HepG2 (cell line): ENCODE results near the gene TPX2. TPM values are rescaled to one million over a fixed set of nuclear protein-coding genes. Genes with fewer than 3 reads are reported as not detected.
A peak's percentile ranks its signal among the peaks of the same experiment; 100 is the strongest.

Experiments
- ATAC-seq: fragments of 200-7000 bp; cut with Tn5 transposase; 3 replicates; pipeline ENCODE4 v1.9.1; 2020; ENCODE audit warnings: mild to moderate bottlenecking, moderate library complexity
- BruUV-seq: library from RNA; stranded (reverse); fragments of 400-500 nt; replicated peaks from 2 replicates; lab custom pipeline; 2021; lab: Mats Ljungman, UMichigan
- CTCF ChIA-PET: fragments of 300-600 bp; formaldehyde crosslinking; extraction: SDS; loops from one replicate; lab custom pipeline; 2021; ENCODE audit warnings: low total read pairs, inconsistent platforms, low intra/inter-chr PET ratio; lab: Yijun Ruan, JAX
- POLR2A ChIA-PET: fragments of 350-600 bp; sonication (Branson Sonifier 250); formaldehyde crosslinking; loops from one replicate; lab custom pipeline; 2020; ENCODE audit warnings: antibody characterized with exemption, inconsistent platforms; lab: Yijun Ruan, JAX
- DNase-seq: peaks from one replicate; pipeline ENCODE4 v3.0.0-alpha.2; 2015; ENCODE audit warnings: low spot score
- FAIRE-seq: peaks from 3 replicates; lab custom pipeline; 2011; peaks lifted over from hg19 to GRCh38; lab: Jason Lieb, UNC
- H2AFZ ChIP-seq: one replicate; pipeline ENCODE4 v1.6.1; 2011; ENCODE audit warnings: low read length, inconsistent platforms
- H3K27ac ChIP-seq: fragments of 300-600 bp; 3 replicates; pipeline ENCODE4 v1.8.0; 2011; ENCODE audit warnings: mixed run types, mild to moderate bottlenecking, mixed read lengths, low read length, inconsistent platforms; ENCODE audit not compliant: insufficient read depth; ENCODE audit errors: extremely low read length
- H3K27me3 ChIP-seq, 2 experiments: fragments of 200-600 bp in 1 of 2; 2 replicates in 1 of 2; 3 replicates in 1 of 2; pipeline versions ENCODE4 v1.6.0 to v1.8.0; 2011; ENCODE audit warnings: low read length in 2 of 2, mild to moderate bottlenecking in 2 of 2, moderate library complexity in 2 of 2, inconsistent platforms in 1 of 2; ENCODE audit not compliant: insufficient read depth in 2 of 2, control insufficient read depth in 1 of 2
- H3K36me3 ChIP-seq, 2 experiments: fragments of 200-600 bp in 1 of 2; replicated peaks in 1 of 2; 2 replicates in 1 of 2; 3 replicates in 1 of 2; pipeline versions ENCODE4 v1.5.1 to v1.8.0; 2011; ENCODE audit warnings: low read length in 2 of 2, inconsistent platforms in 1 of 2; ENCODE audit not compliant: insufficient read depth in 2 of 2, control insufficient read depth in 1 of 2
- H3K4me1 ChIP-seq: 2 replicates; pipeline ENCODE4 v1.5.1; 2012; ENCODE audit warnings: low read length, inconsistent platforms; ENCODE audit not compliant: insufficient read depth
- H3K4me2 ChIP-seq: 2 replicates; pipeline ENCODE4 v1.6.0; 2011; ENCODE audit warnings: low read depth, low read length, inconsistent platforms
- H3K4me3 ChIP-seq, 3 experiments: fragments of 200-600 bp in 1 of 3; sonication (generic), shearing (Covaris generic) in 1 of 3; replicated peaks in 1 of 3; 2 replicates each; pipeline ENCODE4 v1.5.1; 2011 to 2016; ENCODE audit warnings: low read length in 3 of 3, inconsistent platforms in 2 of 3, low read depth in 2 of 3, mild to moderate bottlenecking in 2 of 3, control low read depth in 1 of 3, mixed read lengths in 1 of 3; ENCODE audit not compliant: insufficient read depth in 1 of 3
- H3K79me2 ChIP-seq: one replicate; pipeline ENCODE4 v1.6.1; 2011; ENCODE audit warnings: low read length, inconsistent platforms; ENCODE audit not compliant: insufficient read depth
- H3K9ac ChIP-seq: 2 replicates; pipeline ENCODE4 v1.6.0; 2011; ENCODE audit warnings: mild to moderate bottlenecking, low read depth, low read length, inconsistent platforms; ENCODE audit not compliant: insufficient read depth
- H3K9me3 ChIP-seq: 2 replicates; pipeline ENCODE4 v1.5.1; 2012; ENCODE audit warnings: mild to moderate bottlenecking, low read length
- H4K20me1 ChIP-seq: 2 replicates; pipeline ENCODE4 v1.6.0; 2011; ENCODE audit warnings: inconsistent platforms, mild to moderate bottlenecking, low read length, moderate library complexity; ENCODE audit not compliant: insufficient read depth
- EHMT2 ChIP-seq: fragments of 200-600 bp; sonication (generic); IDR thresholded peaks from 2 replicates; pipeline ENCODE4 v1.7.0; 2017; ENCODE audit warnings: antibody characterized with exemption, low read depth, low read length, borderline replicate concordance
- MAFF ChIP-seq: IDR thresholded peaks from 2 replicates; pipeline ENCODE4 v1.6.1; 2011; ENCODE audit warnings: low read depth, low read length, improper control_type of control experiment
- PAWR ChIP-seq: sonication (generic); formaldehyde crosslinking; IDR thresholded peaks from 2 replicates; pipeline ENCODE4 v1.4.0; 2020; ENCODE audit warnings: missing genetic modification reagents, mild to moderate bottlenecking, borderline replicate concordance
- ZFP36 ChIP-seq: fragments of 150-350 bp; IDR thresholded peaks from 2 replicates; pipeline ENCODE4 v1.6.1; 2018; ENCODE audit warnings: borderline replicate concordance, low read length, low read depth; ENCODE audit not compliant: partially characterized antibody
- ZNF296 ChIP-seq: sonication (generic); formaldehyde crosslinking; conservative IDR thresholded peaks from 2 replicates; pipeline ENCODE4 v1.5.0; 2020; ENCODE audit warnings: mild to moderate bottlenecking, missing genetic modification reagents
- ZNF350 ChIP-seq: sonication (generic); formaldehyde crosslinking; IDR thresholded peaks from 2 replicates; pipeline ENCODE4 v1.4.0; 2020; ENCODE audit warnings: mild to moderate bottlenecking, low read depth, missing genetic modification reagents, borderline replicate concordance
- ZNF441 ChIP-seq: sonication (generic); formaldehyde crosslinking; IDR thresholded peaks from 2 replicates; pipeline ENCODE4 v1.7.0; 2021; ENCODE audit warnings: missing genetic modification reagents, borderline replicate concordance
- ZNF512B ChIP-seq: sonication (generic); formaldehyde crosslinking; IDR thresholded peaks from 2 replicates; pipeline ENCODE4 v1.5.1; 2020; ENCODE audit warnings: missing genetic modification reagents, mild to moderate bottlenecking, borderline replicate concordance
- ZNF768 ChIP-seq: sonication (generic); formaldehyde crosslinking; IDR thresholded peaks from 2 replicates; pipeline ENCODE4 v1.4.0; 2020; ENCODE audit warnings: missing genetic modification reagents
- ZNF781 ChIP-seq: sonication (generic); formaldehyde crosslinking; IDR thresholded peaks from 2 replicates; pipeline ENCODE4 v1.5.1; 2020; ENCODE audit warnings: borderline replicate concordance, mild to moderate bottlenecking, missing genetic modification reagents; ENCODE audit errors: not compliant biosample characterization
- ZNF790 ChIP-seq: sonication (generic); formaldehyde crosslinking; IDR thresholded peaks from 2 replicates; pipeline ENCODE4 v1.8.0; 2022; ENCODE audit warnings: missing genetic modification reagents, mild to moderate bottlenecking, borderline replicate concordance
- ZNF816 ChIP-seq: sonication (generic); formaldehyde crosslinking; IDR thresholded peaks from 2 replicates; pipeline ENCODE4 v1.8.0; 2022; ENCODE audit warnings: missing genetic modification reagents, mild to moderate bottlenecking, borderline replicate concordance
- WGBS: methylation state at CpG from one replicate; pipeline ENCODE4 v1.1.6; 2017; ENCODE audit warnings: low lambda C conversion rate; 5-methylcytosine and 5-hydroxymethylcytosine counted together
- in situ Hi-C: cut with HindIII; loops from 2 replicates; pipeline ENCODE4 v1.10.0; 2017; ENCODE audit warnings: low pct_unique_long_range_greater_than_20kb; ENCODE audit not compliant: extremely low pct_ligation_motif_present
- intact Hi-C: fragments of 100-400 bp; cut with micrococcal nuclease; formaldehyde crosslinking; loops from one replicate; pipeline ENCODE4 v1.10.0; 2022; ENCODE audit not compliant: unreplicated experiment
- polyA plus RNA-seq, 8 experiments: library from polyadenylated mRNA; depleted of rRNA in 3 of 8; stranded (reverse) in 7 of 8; unstranded in 1 of 8; fragments of >200 nt; fragmentation: Illumina TruSeq in 4 of 8; extraction: Trizol in 4 of 8; gene quantifications; 2 replicates each; pipeline versions ENCODE4 v1.2.1 to v1.2.3, GENCODE V29; 2011 to 2016; ENCODE audit warnings: low read depth in 4 of 8, missing spikeins in 1 of 8, mixed read lengths in 1 of 8; ENCODE audit not compliant: insufficient read depth in 1 of 8
- total RNA-seq, 5 experiments: library from RNA; depleted of rRNA; stranded (reverse); fragments of >200 nt; fragmentation: Illumina TruSeq; extraction: Trizol; gene quantifications; 2 replicates each; pipeline ENCODE4 v1.2.3, GENCODE V29; 2016; ENCODE audit warnings: low read depth in 1 of 5
- TF ChIP-seq, protein P1 (sequence below): sonication (generic); formaldehyde crosslinking; IDR thresholded peaks from 2 replicates; pipeline ENCODE4 v1.4.0; 2020; ENCODE audit warnings: mild to moderate bottlenecking, missing genetic modification reagents
- TF ChIP-seq, protein P2 (sequence below): sonication (generic); formaldehyde crosslinking; IDR thresholded peaks from 2 replicates; pipeline ENCODE4 v1.4.0; 2020; ENCODE audit warnings: missing genetic modification reagents

TPX2 gene
- total and polyA plus RNA-seq, 2 of the 13 experiments (the other 11 are each of a cell fraction or from before 2014, with no cell fraction given) = 34.3 to 124 TPM

DNA sequence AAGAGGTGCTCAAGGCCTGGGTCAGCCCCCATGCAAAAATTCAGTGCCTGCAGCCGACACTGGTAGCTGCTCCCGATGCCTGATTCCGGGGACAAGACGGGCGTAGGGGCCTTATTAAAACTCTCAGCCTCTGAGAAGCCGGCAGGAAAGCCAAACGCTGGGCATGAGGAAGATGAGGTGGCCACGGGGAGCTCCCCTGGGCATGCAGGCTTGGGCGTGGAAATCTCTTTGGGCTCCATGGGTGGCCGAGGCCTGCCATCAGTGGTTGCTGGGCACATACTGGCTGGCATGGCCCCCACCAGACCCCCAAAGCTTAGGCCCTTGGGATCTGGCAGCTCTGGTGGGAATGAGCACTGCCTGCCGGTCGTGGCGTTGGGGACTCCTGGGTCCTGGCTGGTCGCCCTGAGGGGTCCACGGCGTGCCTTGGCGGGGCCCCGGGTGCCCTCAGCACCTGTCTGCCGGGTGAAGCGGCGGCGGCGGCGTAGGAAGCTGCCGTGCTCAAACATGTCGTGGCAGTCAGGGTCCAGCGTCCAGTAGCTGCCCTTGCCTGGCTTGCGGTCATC is 105.7 kb downstream of the TPX2 start:
- WGBS = 51% methylated on average over 28 of the region's 28 CpGs
- no peak overlapping the region for H3K9ac ChIP-seq
- in situ Hi-C loops = no loop called here
- H3K4me1 ChIP-seq = peaks cover 8% of the 10 kb centered on the region; the same call in 1 of the 2 replicates
- no peaks in the 10 kb centered on the region for H4K20me1 ChIP-seq
- no peaks in the 10 kb centered on the region for H3K79me2 ChIP-seq
- FAIRE-seq (no peak), DNase-seq (no peak), ATAC-seq (no peak)
- H3K4me2 ChIP-seq = no peak overlapping the region
- H3K36me3 ChIP-seq = no peaks in the 10 kb centered on the region
- CTCF ChIA-PET = interaction anchor here (3.7 kb wide), 1 partner anchor 21 kb away, joined by 70 read pairs; no protein-coding TSS in a partner anchor
- no peak overlapping the region for H3K27ac ChIP-seq
- no peak overlapping the region for H2AFZ ChIP-seq
- no peak for TF ChIP-seq ZNF441
- TF ChIP-seq ZNF296 (CRISPR knock-in tag) = no peak
- TF ChIP-seq, protein P1, sequence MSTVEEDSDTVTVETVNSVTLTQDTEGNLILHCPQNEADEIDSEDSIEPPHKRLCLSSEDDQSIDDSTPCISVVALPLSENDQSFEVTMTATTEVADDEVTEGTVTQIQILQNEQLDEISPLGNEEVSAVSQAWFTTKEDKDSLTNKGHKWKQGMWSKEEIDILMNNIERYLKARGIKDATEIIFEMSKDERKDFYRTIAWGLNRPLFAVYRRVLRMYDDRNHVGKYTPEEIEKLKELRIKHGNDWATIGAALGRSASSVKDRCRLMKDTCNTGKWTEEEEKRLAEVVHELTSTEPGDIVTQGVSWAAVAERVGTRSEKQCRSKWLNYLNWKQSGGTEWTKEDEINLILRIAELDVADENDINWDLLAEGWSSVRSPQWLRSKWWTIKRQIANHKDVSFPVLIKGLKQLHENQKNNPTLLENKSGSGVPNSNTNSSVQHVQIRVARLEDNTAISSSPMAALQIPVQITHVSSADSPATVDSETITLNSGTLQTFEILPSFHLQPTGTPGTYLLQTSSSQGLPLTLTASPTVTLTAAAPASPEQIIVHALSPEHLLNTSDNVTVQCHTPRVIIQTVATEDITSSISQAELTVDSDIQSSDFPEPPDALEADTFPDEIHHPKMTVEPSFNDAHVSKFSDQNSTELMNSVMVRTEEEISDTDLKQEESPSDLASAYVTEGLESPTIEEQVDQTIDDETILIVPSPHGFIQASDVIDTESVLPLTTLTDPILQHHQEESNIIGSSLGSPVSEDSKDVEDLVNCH (CRISPR knock-in tag) = no peak
- TF ChIP-seq ZFP36 = no peak
- no peak for TF ChIP-seq ZNF781 (CRISPR knock-in tag)
- TF ChIP-seq ZNF512B (CRISPR knock-in tag) = no peak
- TF ChIP-seq MAFF = no peak
- peak; percentile 8; the same call in 1 of the 2 replicates for TF ChIP-seq ZNF768 (CRISPR knock-in tag)
- no peak for TF ChIP-seq ZNF816
- no peak for TF ChIP-seq EHMT2
- TF ChIP-seq, protein P2, sequence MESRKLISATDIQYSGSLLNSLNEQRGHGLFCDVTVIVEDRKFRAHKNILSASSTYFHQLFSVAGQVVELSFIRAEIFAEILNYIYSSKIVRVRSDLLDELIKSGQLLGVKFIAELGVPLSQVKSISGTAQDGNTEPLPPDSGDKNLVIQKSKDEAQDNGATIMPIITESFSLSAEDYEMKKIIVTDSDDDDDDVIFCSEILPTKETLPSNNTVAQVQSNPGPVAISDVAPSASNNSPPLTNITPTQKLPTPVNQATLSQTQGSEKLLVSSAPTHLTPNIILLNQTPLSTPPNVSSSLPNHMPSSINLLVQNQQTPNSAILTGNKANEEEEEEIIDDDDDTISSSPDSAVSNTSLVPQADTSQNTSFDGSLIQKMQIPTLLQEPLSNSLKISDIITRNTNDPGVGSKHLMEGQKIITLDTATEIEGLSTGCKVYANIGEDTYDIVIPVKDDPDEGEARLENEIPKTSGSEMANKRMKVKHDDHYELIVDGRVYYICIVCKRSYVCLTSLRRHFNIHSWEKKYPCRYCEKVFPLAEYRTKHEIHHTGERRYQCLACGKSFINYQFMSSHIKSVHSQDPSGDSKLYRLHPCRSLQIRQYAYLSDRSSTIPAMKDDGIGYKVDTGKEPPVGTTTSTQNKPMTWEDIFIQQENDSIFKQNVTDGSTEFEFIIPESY (CRISPR knock-in tag) = peak; percentile 79; the same call in 1 of the 2 replicates
- TF ChIP-seq ZNF790 (CRISPR knock-in tag) = no peak
- no peak for TF ChIP-seq ZNF350 (CRISPR knock-in tag)
- no peak for TF ChIP-seq PAWR (CRISPR knock-in tag)
- no peaks in the 10 kb centered on the region for H3K9me3 ChIP-seq
- H3K27me3 ChIP-seq = peaks cover 18 to 74% of the 10 kb centered on the region in 2 experiments
- no peak overlapping the region for H3K4me3 ChIP-seq
- intact Hi-C loops = no loop called here
- POLR2A ChIA-PET = no interaction called here
- no TSS peak for BruUV-seq
